Activated CD4-positive, CD25-positive, alpha-beta regulatory T cell treated with anti-CD3 and anti-CD28 coated beads, Interleukin-2, amount 50 U/mL, for 16 hours (primary cell): Measurements from ENCODE around the gene INPP4A.

Source experiments
- DNase-seq: peaks from one replicate; pipeline ENCODE4 v3.0.0-alpha.2; 2020; ENCODE audit warnings: low read depth, low spot score

INPP4A gene

DNA sequence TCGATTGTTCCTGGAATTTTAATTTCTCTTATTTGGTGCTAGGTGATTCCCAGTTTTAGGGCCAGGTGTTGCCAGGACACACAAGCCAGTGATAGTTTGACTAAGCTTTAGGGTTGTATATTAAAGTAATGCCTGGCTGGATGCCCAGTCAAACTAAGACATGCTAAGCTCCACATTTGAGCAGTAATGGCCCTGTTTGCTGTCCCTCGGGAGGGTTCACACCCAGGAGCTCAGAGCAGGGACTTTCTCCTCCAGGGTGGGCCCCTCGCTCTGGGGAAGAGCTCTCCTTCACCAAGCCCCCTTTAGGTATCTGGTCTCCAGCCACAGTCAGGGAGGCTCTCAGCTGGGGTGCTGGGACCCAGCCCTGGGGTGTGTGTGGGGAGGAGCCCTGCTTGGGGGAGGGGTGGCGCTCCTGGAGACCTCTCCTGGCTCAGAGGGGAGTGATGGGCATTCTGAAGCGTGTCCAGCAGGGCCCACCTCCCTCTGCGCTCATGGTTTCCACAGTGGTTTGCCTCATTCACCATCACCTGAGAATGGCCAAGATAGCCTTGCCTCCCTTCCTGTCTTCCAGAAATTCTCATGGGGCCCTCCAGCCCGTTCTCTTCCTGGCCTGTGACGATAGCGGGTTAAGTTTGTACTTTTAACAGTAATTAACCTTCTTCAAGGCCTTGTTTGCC lies 31.7 kb downstream of the INPP4A start:
- DNase-seq, result no peak

DNA sequence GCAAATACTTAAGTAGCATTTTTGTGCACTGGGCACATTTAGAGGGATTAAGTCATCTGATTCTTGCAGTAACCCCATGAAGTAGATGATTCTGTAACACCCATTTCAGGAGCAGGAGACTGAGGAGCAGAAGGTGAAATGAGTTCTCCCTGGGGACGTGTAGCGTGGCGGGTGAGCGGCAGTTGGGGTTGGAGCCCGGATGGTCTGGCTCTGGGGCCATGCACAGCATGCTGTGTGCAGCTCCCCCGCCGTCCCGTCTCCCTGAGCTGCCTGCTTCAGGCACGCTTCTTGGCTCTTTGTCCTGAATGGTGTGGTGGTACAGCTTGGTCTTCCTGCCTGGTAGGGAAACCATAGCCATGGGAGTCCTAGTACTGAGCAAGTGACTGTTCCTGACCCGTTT lies 32.4 kb downstream of the INPP4A start:
- DNase-seq, result no peak

DNA sequence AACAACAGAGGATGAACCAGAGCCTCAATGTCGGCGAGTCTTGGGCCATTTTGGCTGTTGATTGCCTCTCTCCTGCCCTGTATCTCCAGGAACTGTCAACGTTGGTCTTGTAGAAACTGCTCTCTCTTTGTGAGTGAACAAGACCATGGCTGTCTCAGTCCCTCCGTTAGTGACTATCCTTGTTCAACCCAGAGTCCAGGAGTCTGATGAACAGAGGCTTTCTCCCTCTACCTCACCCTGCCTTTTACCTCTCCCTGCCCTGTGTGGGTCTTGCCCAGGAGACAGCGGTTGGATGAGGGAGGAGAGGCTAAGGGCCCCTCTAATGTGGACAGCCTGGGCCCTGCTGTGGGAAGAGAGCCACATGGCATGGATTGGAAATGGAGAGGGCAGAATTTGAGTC lies 32.8 kb downstream of the INPP4A start:
- DNase-seq, result no peak

DNA sequence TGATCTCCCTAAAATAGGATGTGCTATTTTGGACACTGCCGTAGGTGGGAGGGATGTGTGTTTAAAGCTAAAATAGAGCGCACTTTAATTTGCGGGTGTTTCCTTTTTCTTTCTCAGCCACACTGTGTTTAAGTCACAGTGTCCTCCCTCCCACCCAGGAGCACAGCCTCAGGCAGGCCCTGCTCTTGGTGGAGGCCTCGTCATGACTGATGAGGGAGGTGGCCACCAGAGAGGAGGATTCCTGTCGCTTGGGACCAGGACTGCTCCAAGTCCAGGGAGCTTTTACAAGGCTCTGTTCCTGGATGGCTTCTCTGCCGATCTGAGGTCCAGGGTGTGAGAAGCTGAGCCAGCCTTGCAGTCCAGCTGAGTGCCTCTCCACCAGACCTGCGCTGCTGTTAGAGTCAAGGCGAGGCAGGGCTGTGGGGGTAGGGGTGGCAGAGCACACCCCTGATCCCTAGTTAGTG lies 33.5 kb downstream of the INPP4A start:
- DNase-seq, result no peak

DNA sequence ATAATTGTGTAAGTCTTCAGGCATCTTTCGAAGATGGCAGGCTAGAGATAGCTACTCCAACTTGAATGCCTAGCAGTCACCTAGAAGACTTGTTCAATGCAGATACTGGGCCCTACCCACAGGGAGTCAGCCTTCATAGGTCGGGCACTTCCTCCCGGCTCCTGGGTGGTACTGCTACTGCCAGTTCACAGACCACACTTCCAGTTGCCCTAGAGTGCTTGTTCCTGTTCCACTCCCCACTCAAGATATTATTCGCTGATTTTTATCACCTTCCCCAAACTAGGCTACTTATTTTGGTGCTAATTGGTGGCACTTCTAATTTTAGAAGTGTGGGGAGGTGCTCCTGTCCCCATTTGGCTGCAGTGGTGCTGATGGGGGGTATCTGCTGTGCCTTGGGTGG lies 34.2 kb downstream of the INPP4A start:
- DNase-seq, result no peak

DNA sequence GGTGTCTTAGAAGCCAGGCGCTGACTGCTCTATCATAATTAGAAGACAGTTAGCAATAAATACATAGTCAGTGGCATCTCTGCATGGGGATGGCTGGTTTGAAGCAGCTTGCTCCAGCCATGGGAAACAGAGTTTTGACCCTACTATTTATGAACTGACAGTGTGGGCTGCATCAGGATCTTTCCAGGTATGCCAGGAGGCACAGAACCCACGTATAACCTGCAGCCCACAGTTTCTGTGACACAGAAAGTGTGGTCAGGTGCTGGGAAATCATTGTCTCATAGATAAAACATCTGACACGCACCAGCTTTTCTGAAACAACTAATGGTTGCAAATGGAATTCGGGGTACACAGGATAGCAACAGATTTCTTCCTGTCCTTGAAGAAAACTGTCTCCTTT lies 34.7 kb downstream of the INPP4A start:
- no peak for DNase-seq

DNA sequence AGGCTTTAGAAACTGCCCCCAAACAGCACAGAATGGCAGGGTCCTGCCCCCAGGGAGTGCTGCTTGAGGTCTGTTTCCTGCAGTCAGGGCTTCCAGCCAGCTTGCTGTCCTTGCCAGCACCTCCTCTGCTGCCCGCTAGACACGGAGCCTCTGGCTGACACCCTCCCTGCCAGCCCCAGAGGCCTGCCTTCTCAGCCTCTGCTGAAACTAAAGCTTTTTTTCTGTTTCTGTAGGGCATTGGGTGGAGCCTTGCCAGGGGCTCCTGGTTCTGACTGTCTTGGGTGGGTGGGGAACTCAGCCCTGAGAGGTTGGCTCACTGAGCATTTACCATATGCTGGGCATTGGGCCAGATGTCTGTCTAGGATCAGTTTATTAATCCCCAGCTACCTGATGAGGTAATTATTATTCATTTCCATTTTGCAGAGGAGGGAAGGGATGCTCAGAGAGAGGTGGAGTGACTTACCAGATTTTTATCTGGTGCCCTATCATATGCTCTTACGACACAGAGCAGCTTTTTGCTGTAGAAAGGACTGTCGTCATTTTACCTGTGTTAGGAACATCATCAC lies 35.4 kb downstream of the INPP4A start:
- no peak for DNase-seq

DNA sequence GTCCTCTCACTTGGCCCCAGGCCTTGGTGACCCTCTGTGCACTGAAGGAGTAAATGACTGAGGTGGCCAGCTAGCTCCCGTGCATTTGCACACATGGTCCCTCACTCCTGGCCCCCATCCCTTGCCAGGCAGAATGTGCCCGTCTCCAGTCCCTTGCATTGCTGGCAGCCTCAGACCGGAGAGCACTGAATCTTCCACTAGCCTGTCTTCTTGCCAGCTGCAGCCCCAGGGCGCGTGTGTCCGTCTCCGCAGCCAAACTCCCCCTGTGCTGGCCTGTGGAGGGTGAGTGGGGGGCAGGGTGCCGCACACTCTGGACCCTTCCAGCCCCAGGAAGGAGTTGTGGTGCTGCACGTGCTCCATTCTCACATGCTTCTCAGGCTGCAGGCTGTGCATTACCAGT lies 35.9 kb downstream of the INPP4A start:
- no peak for DNase-seq

DNA sequence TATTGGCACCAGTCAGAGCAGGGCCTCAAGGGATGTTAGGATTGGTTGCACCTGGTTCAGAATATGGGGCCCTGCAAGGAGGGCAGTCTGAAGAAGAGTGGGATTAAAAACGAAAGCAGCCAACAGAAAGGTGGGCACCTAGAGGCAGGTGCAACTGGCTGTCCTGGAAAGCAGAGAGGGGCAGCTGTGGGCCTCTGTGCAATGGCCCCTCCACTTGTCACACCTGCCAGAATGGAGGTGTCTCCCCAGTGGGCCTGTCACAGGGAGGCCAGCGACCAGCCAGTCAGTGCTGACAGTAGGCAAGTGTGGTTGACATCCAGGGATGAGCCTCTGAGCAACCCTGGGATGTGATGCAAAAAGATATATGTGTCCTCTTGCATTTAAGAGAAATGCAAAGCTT lies 37.7 kb downstream of the INPP4A start:
- no peak for DNase-seq

DNA sequence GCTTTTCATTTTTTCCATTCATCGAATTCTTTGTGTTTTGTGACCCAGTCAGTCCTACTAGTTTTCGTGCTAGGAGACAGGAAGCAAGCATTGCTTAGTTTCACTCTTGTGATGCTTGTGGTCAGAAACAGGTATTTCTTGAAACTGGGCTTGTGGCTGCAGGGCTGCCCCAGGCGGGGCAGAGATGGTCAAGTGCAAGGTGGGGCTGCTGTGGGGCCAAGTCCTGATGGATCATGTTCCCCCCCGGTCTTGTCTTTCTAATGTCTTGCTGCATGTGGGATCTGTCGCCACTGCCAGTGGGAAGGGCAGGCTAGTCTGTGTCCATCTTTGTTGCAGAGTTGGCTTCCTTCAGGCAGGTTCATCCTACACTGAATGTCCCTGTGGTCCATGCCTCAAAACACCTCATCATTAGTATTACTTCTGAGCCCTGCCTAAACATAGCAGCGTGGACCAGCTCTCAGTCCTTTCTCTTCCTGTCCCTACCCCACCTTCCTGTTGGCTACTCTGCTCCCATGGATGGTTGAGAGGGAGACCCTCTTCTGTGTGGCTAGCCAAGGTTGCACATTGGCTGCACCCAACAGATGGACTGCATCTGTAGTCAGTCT lies 38.7 kb downstream of the INPP4A start:
- no peak for DNase-seq

DNA sequence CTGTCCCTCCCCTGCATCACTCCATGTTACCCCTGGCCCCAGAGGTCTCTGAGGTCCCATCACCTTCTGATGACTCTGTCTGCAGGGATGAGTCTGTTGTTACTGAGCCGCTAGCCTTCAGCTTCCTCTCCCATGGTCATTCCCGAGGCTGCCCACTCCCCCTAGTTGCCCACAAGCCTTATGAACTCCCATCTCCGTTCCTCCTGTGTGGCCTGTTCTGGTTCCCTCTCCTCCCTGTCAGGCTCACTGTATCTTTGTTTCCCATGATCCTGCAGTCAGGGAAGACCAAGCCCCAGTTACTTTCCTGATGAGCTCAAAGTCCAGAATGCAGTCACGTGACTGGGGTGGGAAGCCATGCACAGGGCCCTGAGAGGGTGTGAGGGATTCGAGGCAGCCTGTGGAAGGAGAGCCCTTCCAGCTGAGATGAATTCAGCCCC lies 39.5 kb downstream of the INPP4A start:
- no peak for DNase-seq

DNA sequence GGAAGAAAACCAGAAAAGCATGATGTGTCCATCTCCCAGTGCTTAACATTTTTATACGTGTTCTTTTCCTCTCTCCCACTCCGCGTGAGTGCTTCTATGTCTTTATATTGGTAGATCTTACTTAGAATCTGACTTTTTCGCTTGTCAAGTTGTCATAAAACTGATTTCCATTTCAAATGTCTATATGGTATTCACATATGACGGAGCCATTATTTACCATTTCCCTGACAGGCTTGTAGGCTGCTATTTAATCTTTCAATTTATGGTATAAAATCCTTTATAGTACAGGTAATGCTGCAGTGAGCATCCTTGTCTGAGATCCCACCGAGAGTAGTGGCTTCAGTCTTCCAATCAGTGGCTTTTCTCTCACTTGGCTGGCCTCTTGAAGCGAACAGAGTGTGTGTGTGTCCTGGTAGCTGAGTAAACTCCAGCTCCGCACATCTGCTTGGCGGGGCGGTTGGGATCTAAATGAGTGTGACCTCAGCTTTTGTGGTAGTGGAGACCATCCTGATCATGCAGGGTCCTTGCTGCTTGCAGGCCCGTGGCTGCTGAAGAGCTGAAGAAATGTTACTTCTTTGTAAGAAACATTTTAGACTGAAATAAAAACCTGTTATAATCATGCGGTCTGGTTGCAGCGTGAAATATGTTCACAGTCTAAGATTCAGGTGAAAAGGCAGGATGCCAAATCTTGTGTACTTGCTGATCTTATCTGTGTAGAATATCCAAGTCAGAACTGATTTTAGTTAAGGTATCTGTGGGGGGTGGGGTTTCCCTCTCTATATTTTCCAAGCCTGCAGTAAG lies 40.2 kb downstream of the INPP4A start:
- DNase-seq, result no peak

DNA sequence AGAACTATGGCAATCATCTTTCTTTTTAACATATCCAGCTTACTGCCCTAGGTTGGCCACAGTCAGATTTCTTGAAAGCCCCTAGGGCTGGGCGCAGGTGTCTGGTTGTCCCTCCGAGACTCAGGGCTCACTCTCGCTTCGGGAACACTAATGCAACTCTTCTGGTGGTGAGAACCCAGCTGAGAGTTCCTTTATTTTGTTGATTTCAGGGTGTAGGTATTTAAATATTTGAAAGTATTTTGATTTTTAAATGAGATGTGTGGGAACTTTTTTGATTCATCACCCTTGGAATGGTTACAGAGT lies 40.7 kb downstream of the INPP4A start:
- no peak for DNase-seq

DNA sequence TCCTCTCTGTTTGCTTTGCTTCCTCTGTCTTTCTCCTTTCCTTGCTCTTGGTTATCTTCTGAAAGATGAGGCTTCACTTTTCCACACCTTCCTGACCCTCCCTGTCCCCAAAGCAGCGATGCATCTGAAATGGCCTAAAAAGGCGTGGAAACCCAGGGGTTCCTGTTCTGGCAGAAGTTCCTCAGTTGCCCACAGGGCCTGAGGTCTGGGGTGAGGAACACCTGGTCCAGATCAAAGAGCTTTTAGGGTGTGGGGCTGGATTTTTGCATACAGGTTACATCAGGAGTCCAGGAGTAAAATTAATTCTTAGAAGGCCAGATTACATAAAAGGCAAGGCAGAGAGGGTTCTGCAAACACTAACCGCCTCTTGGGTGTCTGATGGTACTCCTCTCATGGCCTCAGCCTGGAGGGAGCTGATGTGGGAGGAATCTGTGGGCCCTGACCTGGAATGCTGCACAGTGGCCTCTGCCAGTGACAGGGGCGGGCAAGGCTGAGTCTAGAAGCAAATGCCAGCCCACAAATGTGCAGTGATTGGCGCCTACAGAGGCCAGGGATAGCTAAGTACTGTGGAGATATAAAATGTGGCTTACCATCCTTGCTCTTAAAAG lies 41.8 kb downstream of the INPP4A start:
- no peak for DNase-seq

DNA sequence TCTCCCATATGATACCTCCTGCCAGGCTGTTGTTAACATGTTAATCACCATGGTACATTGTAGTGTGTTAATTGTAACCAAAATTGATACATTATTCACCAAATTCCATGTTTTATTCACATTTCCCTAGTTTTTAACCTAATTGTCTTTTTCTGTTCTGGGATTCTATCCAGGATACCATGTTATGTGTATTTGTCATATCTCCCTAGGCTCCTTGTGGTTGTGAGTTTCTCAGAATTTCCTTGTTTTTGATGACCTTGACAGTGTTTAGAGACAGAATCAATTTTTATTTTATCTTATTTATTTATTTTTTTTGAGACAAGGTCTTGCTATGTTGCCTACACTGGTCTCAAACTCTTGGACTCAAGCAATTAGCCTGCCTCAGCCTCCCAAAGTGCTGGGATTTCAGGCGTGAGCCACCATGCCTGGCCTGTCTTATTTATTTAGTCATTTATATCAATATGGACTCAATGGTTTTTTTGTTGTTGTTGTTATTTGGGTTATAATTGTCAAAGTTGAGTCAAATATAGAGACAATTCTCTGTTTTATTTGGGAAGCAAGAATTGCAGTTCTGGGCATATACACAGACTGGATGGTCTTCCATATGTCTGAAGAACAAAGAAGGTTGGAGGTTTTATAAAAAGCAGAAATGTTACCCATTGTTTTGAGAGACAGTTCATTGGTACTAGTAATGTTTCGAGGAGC lies 42.6 kb downstream of the INPP4A start:
- no peak for DNase-seq

DNA sequence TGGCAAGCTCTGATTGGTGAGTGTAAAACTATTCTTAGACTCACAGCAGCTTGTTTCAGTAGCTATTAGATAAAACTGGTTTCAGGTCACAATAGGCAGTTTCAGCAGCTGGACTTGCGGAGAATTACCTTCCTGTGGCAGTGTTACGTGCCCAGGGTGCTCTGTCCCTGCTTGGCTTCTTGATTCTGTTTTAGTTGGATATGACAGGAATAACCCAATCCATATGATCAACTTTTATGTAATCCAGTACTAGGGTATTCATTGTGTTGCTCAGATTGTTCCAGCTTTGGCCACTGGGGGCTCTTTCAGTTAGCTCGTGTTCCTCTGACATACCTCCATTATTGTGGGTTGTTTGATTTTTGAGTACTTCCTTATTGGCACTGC lies 43.1 kb downstream of the INPP4A start:
- no peak for DNase-seq

DNA sequence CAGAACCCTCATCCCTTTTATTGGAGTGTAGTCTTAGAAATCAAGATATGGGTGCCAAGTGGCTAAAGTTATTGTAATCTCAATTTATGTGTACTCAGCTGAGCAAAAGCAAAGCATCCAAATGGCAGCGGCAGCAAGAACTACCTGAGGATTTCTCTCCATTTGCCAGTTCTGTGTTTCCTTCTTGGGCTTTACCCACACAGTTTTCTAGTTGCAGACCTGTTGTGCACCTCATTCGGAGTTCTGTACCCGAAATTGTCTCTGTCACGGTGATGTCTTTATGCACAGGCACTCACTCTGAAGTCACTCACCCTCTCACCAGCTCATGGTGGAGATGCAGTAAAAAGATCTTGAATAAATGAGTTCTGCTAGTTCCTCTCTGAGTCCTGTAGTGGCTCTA lies 43.6 kb downstream of the INPP4A start:
- no peak for DNase-seq

DNA sequence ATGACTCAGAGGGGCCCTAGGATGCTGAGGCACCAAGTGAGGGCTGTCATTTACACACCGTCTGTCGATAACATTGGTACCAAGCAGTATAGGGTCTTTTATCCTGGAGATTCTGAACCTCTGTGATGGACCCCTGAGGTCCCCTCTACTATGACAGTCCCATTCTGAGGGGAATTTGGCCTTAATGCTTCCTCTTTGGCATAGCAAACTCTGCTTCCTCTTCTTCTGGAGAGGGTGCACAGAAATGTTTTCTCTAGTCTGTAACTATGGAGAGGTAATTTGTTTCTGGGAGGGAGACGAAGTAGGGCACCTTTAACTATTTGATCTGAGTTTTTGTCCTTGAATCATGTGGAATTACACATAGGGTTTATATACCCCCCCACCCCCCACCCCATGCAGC lies 44.8 kb downstream of the INPP4A start:
- DNase-seq, result no peak

DNA sequence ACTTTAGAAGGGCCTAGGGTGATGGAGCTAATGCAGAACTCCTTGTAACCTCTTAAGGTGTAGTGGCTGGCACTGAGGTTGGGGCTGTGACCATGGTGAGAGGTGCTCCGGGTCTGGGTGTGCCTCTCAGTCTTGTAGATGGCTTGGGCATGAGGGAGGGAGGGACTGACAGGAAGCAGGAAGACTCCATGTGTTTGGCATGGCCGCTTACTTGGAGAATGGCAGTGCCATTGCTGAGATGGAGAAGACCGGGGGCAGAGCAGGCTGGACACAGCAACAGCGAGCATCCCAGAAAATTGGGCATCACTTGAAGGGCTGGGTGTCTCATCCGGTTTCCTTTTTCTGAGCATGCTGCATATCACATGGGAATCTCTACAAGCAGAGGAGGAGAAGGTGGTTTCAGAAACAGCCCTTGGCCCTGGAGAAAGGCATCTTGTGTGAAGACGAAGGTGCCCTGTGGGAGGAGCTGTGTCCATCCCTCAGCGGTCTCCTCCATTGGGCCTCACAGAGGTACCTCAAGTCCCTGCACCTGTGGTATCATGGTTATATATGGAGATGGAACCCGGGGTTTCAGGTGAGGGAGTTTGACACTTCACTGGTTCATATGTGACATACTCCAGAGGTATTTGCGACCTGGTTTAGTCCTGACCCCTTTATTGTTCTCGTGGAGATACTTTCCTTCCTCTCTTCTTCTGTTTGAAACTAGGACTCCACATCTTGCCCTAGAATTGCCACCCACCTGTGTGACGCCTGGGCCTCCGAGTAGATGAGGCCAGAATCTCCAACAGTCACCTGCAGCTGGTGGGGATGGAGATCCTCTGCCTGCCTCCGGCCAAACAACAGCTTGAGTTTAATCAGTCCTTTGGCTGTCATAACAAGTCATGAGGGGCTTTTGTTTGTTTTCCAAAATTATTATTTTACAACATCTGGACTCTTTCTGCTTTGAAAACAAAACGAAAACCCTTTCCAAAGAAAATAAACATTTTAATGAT lies 45.6 kb downstream of the INPP4A start:
- DNase-seq, result no peak

DNA sequence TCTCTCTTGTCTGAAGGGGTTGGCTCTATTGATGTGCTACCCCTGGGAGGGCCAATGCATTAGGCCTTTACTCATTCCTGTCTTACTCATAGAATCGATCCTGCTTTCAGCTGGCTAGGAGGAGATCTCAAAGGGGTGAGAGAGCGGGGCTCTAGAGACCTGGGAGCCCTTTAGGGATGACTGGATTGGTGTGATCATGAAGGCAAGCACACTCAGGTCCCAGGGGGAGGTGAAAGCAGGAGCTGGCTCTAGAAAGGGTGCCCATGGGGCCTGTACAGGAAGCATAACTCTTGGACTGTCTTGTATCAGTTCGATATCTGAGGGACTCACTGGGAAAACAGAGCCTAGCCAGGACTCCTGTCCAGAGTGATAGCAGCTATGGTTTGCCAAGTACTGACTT lies 47.8 kb downstream of the INPP4A start:
- DNase-seq, result no peak
